Measurements from ENCODE around the gene SPESP1. TPM values are rescaled to one million over a fixed set of nuclear protein-coding genes. Genes with fewer than 3 reads are reported as not detected.
A peak's percentile ranks its signal among the peaks of the same experiment; 100 is the strongest.

Gene SPESP1
- total RNA-seq, 1 donor from 2014 or later = 1.5 TPM

DNA sequence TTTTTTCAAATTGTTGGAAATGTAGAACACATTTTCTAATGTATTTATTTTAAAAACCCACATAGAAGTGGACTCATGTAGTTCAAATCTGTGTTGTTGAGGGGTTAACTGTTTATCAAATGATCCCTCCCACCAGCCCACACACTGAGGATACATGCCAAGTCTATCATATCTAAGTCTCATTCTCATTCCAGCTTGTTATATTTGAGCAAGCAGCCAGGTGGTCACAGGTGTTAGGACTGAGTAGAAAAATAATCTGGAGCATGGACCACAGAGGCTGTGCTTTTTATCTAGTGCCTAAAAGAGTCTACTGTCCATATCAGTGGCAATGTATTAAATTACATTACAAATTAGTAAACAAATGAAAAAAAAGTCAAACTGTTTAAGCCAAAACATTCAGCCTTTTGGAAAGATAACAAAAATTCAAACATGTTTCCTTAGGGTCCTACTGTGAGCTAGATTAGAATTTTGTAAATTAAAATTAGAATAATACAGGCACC lies 20.7 kb upstream of the SPESP1 start:
- Histone ChIP-seq H3K9me3 (no peaks in the 10 kb centered on the region), H3K27ac (no peak overlapping the region), H3K4me3 (no peak overlapping the region), H3K36me3 (no peaks in the 10 kb centered on the region), H3K27me3 (no peaks in the 10 kb centered on the region), H3K4me1 (no peaks in the 10 kb centered on the region)
- intact Hi-C loops (cut with DNase I) = no loop called here
- TF ChIP-seq POLR2A (IDR thresholded peaks at IDR 0.05) (no peak), POLR2AphosphoS5 (IDR thresholded peaks at IDR 0.05; ENCODE audit: insufficient read depth in 1 of 2, low read depth in 1 of 2) (no peak)
- TF ChIP-seq, protein P1, sequence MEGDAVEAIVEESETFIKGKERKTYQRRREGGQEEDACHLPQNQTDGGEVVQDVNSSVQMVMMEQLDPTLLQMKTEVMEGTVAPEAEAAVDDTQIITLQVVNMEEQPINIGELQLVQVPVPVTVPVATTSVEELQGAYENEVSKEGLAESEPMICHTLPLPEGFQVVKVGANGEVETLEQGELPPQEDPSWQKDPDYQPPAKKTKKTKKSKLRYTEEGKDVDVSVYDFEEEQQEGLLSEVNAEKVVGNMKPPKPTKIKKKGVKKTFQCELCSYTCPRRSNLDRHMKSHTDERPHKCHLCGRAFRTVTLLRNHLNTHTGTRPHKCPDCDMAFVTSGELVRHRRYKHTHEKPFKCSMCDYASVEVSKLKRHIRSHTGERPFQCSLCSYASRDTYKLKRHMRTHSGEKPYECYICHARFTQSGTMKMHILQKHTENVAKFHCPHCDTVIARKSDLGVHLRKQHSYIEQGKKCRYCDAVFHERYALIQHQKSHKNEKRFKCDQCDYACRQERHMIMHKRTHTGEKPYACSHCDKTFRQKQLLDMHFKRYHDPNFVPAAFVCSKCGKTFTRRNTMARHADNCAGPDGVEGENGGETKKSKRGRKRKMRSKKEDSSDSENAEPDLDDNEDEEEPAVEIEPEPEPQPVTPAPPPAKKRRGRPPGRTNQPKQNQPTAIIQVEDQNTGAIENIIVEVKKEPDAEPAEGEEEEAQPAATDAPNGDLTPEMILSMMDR (IDR thresholded peaks at IDR 0.05) = no peak
- DNase-seq (ENCODE audit: extremely low spot score in 2 of 2) = no peak

DNA sequence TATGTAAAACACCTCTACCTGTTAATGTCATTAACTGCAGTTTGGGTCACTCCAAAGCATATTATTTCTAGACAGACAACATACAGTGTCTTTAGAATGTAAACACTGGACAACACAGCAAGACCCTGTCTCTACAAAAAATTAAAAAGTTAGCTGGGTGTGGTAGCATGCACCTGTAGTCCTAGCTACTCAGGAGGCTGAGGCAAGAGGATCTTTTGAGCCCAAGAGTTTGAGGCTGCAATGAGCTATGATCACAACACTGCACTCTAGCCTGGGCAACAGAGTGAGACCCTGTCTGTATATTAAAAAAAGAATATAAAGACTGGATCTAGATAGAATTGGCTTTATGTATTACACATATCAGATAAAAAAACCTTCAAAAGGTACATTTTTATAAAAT lies 20.0 kb upstream of the SPESP1 start:
- no peaks in the 10 kb centered on the region for H3K27me3 ChIP-seq
- intact Hi-C loops (cut with DNase I) = no loop called here
- no peak for DNase-seq (ENCODE audit: extremely low spot score in 2 of 2)
- H3K36me3 ChIP-seq = no peaks in the 10 kb centered on the region
- H3K9me3 ChIP-seq = no peaks in the 10 kb centered on the region
- H3K27ac ChIP-seq = no peak overlapping the region
- H3K4me3 ChIP-seq = no peak overlapping the region
- H3K4me1 ChIP-seq = no peaks in the 10 kb centered on the region
- TF ChIP-seq, protein P1 (IDR thresholded peaks at IDR 0.05) = no peak
- no peak for TF ChIP-seq POLR2AphosphoS5 (IDR thresholded peaks at IDR 0.05; ENCODE audit: insufficient read depth in 1 of 2, low read depth in 1 of 2)
- TF ChIP-seq POLR2A (IDR thresholded peaks at IDR 0.05) = no peak

DNA sequence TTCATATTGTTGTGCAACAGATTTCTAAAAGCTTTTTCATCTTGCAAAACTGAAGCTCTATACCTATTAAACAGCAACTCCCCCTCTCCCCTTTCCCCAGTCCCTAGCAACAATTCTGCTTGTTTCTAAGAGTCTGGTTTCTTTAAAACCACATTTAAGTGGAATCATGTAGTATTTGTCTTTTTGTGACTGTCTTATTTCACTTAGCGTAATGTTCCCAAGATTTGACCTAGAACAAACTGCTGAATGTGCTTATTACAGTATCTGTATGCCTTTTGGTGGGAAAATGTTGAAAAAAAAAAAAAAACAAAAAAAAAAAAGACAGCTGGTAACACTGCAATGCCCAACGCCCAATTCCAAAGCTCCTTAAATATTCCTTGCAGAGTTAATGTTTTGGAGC lies 19.5 kb upstream of the SPESP1 start:
- H3K4me3 ChIP-seq = no peak overlapping the region
- intact Hi-C loops (cut with DNase I) = no loop called here
- H3K4me1 ChIP-seq = no peaks in the 10 kb centered on the region
- no peaks in the 10 kb centered on the region for H3K36me3 ChIP-seq
- DNase-seq (ENCODE audit: extremely low spot score in 2 of 2) = no peak
- H3K27me3 ChIP-seq = no peaks in the 10 kb centered on the region
- no peaks in the 10 kb centered on the region for H3K9me3 ChIP-seq
- no peak overlapping the region for H3K27ac ChIP-seq
- TF ChIP-seq POLR2AphosphoS5 (IDR thresholded peaks at IDR 0.05; ENCODE audit: insufficient read depth in 1 of 2, low read depth in 1 of 2) = no peak
- TF ChIP-seq, protein P1 (IDR thresholded peaks at IDR 0.05) = no peak
- TF ChIP-seq POLR2A (IDR thresholded peaks at IDR 0.05) = no peak

DNA sequence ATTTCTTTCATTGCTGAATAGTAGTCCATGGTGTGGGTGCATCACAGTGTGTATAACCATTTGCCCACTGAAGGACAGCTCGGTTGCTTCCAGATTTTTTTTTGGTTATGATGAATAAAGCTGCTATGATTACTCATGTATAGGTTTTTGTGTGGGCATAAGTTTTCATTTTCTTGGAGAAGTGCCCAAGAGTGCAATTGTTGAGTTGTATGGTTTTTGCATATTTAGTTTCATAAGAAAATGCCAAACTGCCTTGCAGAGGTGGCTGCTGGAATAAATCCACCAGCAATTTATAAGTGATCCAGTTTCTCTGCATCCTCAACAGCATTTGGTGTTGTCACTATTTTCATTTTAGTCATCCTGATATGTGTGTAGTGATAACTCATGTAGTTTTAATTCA lies 8.4 kb upstream of the SPESP1 start:
- TF ChIP-seq POLR2AphosphoS5 (IDR thresholded peaks at IDR 0.05; ENCODE audit: insufficient read depth in 1 of 2, low read depth in 1 of 2) = no peak
- no peak for TF ChIP-seq POLR2A (IDR thresholded peaks at IDR 0.05)
- TF ChIP-seq, protein P1 (IDR thresholded peaks at IDR 0.05) = no peak
- DNase-seq (ENCODE audit: extremely low spot score in 2 of 2) = no peak
- Histone ChIP-seq H3K36me3 (no peaks in the 10 kb centered on the region), H3K9me3 (no peaks in the 10 kb centered on the region), H3K4me3 (no peak overlapping the region), H3K4me1 (no peaks in the 10 kb centered on the region), H3K27ac (no peak overlapping the region), H3K27me3 (no peaks in the 10 kb centered on the region)
- intact Hi-C loops (cut with DNase I) = no loop called here

DNA sequence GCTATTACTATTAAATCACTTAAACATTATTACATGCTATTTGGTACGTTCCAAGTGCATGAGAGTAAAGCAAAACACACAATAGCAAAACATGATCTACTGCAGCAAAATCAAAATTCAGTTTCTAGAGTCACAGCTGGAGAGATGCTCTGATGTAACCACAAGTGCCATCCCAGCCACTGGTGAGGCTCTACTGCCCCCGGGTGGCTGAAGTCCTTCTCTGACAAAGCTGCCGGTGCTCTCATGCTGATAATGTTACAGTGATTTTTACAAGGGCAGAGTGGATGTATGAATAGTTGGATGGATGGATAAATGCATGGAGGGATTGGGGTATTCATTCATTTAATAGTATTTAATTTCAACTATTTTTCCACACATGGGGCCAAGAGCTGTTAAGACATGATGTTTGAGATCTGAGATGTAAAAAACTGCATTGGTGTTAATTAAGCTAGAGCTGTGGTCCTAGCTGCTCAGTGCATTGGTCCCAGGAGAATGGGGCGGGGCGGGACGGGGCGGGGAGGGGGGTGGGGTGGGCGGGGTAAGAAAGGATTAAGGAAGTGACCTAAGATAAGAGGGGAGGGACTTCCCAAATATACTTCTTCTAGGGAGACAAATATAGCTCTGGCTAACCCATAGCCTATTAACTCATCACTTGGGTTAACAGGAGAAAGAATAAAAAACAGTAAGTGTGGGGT lies 5.3 kb upstream of the SPESP1 start:
- Histone ChIP-seq H3K4me1 (no peaks in the 10 kb centered on the region), H3K27ac (no peak overlapping the region), H3K9me3 (no peaks in the 10 kb centered on the region), H3K27me3 (no peaks in the 10 kb centered on the region), H3K4me3 (no peak overlapping the region), H3K36me3 (no peaks in the 10 kb centered on the region)
- TF ChIP-seq, protein P1 (IDR thresholded peaks at IDR 0.05) = peak; percentile 32 to 54 (median 52)
- TF ChIP-seq POLR2AphosphoS5 (IDR thresholded peaks at IDR 0.05; ENCODE audit: insufficient read depth in 1 of 2, low read depth in 1 of 2) (no peak), POLR2A (IDR thresholded peaks at IDR 0.05) (no peak)
- no peak for DNase-seq (ENCODE audit: extremely low spot score in 2 of 2)
- intact Hi-C loops (cut with DNase I) = no loop called here
